COLO668 (cell line): ENCODE data around the gene HUS1.
"Not testable (repeated sequence)": the region's sequence is repeated elsewhere in the genome, so short reads cannot be mapped to it uniquely, and the experiment has no call there.

Source experiments
- DNase-seq: peaks from one replicate; lab custom pipeline; 2025; ENCODE audit not compliant: unreplicated experiment; lab: John Stamatoyannopoulos, UW

Gene HUS1

DNA sequence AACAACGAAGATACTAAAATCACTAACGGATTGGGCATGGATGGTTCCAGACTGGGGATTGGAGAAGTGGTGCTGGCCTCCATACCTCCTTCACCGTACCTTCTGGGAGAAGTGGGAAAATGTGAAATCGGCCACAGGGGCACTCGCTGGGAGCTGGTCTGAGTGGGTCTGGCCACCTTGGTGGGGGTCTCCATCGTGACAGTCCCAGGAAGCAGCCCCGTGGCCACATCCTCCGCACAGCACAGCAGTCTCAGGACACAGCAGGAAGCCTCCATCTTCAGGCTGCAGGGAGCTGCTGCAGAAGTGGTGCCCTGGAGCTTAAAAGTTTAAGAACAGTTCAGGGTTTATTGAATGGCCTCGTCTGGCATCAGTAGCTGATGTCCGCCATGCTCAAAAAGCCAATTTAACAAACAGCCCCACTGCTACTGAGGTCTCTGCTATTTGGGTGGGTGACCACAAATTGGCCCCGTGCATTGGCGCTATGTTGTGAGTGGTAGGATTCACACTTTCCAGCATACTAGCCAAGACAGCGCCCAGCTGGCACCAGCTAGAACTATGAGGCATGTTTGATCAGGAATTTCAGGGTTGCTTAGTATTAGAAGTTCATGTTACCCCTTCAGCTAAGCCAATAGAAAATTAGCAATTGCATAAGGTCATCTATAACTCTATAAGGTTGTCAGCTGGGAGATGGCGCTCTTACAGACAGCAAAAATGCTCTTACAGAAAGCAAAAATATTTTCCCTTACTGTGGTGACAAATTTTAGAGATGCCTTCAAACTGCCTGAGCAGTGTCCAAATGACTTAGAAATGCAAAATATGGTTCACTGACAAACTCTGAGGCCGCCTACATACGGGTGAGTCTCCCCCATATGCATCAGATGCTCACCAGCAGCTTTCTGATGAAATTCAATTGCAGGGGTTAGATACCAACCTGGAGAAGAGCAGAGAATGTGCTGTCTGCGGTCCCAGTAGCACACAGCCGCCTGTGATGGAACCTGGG lies 48.1 kb downstream of the HUS1 start:
- DNase-seq, result no peak

GRCh38 chr7:47924266-47924665 lies 55.1 kb downstream of the HUS1 start:
- no peak for DNase-seq

DNA sequence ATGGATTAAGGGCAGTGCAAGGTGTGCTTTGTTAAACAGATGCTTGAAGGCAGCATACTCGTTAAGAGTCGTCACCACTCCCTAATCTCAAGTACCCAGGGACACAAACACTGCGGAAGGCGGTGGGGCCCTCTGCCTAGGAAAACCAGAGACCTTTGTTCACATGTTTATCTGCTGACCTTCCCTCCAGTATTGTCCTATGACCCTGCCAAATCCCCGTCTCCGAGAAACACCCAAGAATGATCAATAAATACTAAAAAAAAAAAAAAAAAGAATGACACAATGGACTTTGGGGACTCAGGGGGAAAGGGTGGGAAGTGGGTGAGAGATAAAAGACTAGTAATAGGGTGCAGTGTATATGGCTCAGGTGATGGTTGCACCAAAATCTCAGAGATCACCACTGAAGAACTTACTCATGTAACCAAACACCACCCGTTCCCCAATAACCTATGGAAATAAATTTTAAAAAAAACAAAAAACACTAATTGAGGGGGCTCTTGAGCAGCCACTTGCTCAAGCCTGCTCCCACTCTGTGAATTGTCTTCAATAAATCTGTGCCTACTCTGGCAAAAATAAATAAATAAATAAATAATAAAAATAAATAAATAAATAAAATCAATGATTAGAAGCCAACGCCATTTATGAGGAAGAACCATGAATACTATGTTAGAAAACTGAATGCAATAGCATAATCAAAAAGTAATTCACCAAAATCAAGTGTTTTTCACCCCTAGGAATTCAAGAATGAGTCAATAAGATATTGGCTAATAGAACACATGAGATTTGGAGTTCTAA lies 56.1 kb downstream of the HUS1 start:
- not testable (repeated sequence) for DNase-seq

GRCh38 chr7:47916514-47916913 lies 62.9 kb downstream of the HUS1 start:
- DNase-seq, result not testable (repeated sequence)

GRCh38 chr7:47915616-47915976 lies 63.8 kb downstream of the HUS1 start:
- DNase-seq, result no peak

GRCh38 chr7:47914717-47915615 lies 64.4 kb downstream of the HUS1 start:
- no peak for DNase-seq
